GM21723 (cell line): ENCODE results near the gene CHD2.
"Not testable (repeated sequence)": the region's sequence is repeated elsewhere in the genome, so short reads cannot be mapped to it uniquely, and the experiment has no call there.

ENCODE experiments used
- ATAC-seq: cut with Tn5 transposase; IDR thresholded peaks from one replicate; pipeline ENCODE4 v1.9.1; 2021; ENCODE audit warnings: mild to moderate bottlenecking, moderate library complexity; ENCODE audit not compliant: unreplicated experiment

The CHD2 gene

DNA sequence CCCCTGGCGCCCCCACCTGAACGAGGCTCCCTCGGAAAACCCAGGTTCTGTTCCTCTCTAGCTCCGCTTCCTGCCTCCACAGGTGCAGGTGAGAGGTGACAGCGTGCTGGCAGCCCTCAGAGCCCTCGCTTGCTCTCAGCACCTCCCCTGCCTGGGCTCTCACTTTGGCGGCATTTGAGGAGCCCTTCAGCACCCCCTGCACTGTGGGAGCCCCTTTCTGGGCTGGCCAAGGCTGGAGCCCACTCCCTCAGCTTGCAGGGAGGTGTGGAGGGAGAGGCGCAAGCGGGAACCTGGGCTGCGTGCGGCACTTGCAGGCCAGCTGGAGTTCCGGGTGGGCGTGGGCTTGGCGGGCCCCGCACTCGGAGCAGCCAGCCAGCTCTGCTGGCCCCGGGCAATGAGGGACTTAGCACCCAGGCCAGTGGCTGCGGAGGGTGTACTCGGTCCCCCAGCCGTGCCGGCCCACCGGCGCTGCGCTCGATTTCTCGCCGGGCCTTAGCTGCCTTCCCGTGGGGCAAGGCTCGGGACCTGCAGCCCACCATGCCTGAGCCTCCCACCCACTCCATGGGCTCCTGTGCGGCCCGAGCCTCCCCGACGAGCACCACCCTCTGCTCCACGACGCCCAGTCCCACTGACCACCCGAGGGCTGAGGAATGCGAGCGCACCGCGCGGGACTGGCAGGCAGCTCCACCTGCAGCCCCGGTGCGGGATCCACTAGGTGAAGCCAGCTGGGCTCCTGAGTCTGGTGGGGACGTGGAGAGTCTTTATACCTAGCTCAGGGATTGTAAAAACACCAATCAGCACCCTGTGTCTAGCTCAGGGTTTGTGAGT, 131.6 kb downstream of the CHD2 start:
- ATAC-seq: not testable (repeated sequence)

DNA sequence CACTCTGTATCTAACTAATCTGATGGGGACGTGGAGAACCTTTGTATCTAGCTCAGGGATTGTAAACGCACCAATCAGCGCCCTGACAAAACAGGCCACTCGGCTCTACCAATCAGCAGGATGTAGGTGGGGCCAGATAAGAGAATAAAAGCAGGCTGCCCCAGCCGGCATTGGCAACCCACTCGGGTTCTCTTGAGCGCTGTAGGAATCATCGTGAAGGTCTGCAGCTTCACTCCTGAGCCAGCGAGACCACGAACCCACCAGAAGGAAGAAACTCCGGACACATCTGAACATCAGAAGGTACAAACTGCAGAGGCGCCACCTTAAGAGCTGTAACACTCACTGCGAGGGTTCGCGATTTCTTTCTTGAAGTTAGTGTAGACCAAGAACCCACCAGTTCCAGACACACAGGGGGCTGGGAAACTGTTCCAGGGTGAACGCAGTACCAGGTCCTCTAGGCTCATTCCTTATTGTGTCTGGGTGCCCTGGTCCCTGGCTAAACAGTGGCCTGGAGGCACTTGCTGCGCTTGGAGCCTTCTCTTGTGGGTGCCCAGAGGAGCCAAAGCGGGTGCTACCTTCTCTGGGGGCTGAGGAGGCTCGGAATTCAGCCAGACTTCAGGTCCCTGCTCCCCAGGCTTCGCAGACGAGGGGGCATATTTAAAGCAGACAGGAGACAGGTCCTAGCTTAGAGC, 132.5 kb downstream of the CHD2 start:
- ATAC-seq: not testable (repeated sequence)

DNA sequence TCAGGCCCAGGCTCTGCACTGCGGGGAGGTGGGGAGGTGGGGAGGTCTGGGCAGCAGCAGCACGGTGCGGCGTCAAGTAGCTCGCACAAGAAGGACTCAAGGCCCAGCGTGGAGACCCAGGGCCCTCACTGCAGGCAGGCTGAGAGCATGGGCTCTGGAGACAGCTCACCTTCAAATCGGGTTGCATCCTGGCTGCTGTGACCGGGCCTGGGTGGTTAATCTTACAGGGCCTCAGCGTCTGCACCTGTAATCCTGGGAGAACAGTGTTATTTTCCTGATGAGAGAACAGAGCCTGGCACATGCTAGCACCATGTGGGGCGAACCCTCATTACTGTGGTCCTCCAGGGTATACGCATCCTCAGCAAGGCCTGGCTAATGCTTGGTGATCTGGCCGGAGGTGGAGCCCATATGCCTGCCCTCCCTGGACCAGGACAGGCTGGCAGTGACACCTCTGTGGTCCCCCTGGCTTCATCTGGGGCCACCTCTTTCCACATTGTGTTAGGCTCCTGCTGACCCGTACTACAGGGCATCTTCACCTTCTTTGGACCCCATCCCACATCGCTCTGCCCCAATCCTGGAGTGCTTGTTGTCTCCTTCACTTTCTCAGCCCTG, 133.4 kb downstream of the CHD2 start:
- ATAC-seq: no peak

DNA sequence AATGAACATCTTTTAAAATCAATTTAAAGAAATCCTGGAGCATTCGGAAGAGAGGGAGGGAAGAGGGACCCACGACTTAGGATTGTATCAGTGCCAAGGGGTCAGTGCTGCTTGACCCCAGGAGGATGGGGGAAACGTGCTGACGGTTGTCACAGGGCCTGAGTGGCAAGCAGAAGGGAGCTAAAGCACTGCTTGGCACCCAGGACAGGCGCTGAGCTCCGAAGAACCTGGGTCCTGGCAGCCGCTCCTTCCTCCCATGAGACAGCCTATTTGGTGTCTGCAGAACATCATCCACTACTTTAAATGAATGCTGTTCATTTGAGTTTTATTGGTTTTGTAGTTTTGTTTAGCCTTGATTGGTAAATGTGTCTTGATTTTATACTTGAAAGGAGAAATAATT, 134.4 kb downstream of the CHD2 start:
- no peak for ATAC-seq

DNA sequence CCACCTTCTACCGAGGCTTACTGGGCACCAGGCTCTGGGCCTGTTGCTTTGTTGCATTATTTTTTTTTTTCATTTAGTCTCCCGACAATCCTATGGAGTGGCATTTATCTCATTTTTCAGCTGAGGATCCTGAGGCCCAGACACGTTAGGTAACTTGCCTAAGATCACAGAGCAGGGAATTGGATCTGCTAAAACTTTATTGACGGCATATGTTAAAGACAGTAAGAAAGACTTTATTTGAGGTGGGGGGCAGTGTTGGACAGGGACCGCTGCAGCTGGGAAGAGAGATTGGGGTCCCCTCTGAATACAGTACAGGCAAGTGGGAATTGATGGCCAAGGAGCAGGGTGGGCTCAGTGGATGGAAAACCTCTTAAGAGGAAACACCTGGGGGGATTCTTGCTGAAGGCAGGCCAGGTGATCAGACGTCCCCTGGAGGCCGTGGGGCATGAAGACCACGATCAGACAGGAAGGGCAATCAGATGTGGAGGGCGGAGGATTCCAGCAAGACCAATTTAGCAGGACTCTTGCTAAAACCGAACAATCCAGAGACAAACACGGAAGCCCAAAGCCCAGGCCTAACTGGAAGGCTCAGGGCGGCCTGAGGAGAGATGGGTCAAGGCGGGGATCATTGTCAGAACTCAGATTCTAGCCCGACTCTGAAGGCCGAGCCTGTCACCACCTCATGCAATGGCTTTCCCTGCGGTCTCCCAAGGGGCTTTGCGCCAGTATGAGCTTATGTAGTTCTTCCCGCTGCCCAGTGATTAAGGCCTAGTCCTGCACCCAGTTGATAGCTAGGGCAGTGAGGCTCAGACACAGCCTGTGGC, 135.2 kb downstream of the CHD2 start:
- ATAC-seq: no peak

DNA sequence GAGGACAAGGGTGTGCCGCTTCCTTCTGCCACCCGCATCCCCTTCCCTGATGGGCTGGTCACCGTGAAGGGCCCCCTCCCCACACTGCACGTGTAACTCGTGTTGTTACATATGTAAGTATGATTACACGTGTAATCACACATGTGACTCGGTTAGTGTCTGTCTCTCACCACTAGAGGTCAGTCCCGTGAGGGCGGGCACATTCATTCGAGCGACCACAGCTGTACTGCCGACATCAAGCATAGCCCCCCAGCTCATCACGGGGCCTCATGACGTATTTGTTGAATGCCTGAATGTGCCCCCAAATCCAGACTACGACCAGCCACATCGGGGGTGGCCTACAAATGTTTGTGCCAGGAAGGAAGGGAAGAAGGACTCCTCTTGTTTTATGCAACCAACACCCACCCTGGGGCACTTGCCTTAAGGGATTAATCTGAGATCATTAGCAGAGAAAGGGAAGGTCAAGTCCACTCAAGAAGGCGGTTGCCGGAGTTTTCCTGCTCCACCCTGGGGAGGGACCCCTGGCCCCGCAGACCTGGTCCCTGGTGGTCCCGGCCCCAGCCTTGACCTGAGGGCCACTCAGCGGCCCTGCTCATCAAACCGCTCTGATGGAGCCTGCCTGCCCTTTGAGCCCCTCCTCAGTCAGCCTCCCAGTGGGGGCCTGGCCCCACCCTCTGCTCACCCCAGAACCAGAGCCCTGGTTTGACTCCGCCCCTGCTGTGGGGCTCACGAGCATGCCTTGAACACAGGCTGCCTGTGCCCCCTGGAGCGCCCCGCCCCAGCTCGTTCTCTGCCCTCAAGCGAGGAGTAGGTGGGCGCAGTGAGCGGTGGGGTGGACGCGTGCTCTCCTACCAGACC, 136.1 kb downstream of the CHD2 start:
- ATAC-seq: peak; percentile 82

DNA sequence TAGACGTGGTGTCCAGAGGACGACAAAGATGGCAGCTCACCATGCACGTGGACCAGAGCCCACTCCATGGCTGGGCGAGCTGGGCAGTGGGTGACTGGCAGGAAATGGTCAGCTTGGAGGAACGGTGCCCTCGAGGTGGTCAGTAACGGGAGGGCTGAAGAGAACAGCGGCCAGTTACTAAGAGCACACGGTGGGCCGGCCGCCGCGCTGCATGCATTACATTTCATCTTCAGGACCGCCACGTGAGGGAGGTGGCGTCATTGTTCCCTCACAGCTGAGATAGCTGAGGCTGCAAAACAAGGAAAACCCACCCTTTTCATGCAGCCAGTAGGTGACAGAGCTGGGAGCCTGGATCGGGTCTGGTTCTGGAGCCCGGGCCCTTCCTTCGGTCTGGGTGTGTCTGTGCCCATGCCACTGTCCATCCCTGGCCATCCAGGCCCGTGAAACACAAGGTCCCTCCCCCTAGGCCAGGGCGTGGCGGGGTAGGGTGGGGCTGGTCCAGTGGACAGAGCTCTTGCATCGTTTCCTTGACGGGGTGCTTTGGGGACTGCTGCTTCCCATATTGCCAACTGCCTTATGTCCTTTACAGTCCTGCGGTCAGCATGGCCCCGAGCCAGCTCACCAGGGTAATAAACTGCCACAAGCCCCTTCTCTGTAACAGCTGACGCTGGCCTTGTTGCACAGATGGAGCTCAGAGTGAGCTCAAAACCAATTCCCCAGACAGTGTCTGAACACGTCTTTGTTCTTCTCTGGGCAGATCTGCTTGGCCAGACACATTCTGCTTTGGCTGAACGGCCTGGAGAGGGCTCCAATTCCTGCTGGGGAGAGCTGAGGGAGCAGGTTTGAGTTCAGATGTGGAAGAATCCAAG, 137.1 kb downstream of the CHD2 start:
- no peak for ATAC-seq

DNA sequence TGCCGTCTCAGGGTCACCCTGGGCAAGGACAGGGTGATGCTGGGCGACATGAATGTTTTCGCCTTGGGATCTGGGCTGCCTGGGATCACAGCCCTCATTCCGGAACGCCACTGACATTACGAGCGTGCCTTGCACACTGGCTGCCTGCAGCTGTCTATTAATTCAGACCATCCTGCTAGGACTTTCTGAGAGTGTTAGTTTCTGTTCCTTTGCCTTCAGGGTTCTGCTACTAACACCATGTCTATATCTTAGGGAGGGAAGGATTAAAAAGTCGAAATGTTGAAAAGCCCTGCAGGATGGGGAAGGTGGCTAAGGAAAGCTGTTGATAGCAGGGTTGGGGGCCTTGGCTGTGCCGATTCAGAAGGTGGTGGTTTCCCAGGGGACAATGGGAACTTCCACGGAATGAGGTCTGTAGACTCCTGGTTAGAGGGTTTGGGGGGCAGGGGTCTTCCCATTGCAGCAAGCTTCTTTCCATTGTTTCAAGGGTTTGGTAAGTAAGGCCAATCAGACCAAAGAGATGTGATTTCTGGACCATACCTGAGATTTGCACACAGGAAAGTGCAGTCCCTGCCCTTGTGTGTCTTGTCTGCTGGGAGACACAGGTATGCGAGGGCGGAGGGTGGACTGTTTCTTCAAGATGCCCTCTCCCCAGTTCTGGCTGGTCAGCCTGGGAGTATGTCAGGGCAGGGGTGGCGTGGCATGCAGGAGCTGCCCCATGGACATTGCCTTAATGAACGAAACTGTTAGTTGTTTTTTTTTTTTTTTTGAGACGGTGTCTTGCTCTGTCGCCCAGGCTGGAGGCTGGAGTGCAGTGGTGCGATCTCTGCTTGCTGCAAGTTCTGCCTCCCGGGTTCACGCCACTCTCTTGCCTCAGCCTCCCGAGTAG, 137.9 kb downstream of the CHD2 start:
- ATAC-seq: no peak

DNA sequence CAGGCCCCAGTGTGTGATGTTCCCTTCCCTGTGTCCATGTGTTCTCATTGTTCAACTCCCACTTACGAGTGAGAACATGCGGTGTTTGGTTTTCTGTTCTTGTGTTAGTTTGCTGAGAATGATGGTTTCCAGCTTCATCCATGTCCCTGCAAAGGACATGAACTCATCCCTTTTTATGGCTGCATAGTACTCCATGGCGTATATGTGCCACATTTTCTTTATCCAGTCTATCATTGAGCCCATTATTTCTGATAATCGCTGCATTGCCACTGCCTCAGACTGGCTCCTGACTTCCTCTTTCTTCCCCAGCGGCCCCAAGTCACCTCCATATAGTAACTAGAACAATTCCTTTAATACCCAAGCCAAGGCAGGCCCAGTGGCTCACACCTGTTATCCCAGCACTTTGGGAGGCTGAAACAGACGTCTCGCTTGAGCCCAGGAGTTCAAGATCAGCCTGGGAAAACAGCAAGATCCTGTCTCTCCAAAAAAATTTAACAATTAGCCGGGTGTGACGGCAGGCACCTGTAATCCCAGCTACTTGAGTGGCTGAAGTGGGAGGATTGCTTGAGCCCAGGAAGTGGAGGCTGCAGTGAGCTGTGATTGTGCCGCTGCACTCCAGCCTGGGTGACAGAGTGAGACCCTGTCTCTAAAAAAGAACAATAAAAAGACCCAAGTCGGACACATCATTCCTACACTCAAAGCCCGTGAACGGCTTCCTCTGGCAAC, 139.6 kb downstream of the CHD2 start:
- ATAC-seq: not testable (repeated sequence)

DNA sequence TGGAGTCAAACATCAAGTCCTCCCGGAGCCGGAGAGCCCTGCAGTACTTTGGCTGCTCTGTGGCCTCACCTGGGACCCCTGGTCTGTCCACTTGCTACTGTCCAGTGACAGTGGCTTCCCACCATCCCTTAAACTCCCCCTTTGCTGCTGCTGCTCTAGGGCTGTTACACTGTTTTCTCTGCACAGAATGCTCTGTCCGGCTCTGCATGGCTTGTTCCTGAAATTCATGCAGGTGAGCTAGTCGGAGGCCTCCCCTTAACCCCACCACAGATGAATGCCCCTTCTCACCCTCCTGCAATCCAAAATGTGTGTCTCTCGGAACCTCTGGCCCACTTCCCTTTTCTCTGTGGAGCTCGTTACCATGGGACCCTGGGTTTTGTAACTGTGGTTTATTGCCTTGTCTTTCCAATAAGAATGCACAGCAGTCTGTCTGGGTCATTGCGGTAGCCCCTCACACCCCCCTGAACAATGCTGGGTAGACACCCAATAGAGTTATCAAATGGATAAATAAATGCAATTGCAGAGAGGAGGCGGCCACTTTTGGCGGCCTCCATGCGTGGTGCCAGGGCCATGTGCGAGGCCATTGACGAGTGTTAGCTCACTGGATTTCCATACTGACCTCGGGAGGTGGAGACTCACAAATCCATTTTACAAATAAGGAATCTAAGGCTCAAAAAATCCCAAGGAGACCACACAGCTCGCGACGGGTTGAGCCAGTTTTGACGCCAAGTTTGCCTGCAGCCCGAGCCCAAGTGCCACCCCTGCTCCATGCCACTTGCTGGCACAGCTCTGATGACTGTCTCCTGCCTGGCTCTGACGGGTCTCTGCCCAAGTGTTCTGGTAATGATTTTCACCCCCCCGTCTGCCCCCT, 140.4 kb downstream of the CHD2 start:
- ATAC-seq: no peak

DNA sequence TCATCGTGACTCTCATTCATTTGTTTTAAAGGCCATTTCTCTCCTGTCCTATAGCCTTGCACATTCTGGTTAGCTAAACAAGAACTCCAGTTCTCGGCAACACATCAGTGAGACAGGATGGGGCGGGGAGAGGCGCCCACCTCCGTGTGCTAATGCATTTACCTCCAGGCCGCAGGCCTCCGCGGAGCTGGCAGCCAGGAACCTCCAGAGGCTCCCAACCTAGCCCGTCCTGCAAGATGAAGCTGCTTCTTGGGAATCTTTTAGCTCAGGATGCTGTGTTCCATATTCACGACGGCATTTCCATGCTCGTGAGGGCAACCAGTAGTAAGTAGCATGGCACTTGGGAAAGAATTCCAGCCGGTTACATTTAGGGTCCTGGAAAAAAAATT, 141.0 kb downstream of the CHD2 start:
- ATAC-seq: no peak

DNA sequence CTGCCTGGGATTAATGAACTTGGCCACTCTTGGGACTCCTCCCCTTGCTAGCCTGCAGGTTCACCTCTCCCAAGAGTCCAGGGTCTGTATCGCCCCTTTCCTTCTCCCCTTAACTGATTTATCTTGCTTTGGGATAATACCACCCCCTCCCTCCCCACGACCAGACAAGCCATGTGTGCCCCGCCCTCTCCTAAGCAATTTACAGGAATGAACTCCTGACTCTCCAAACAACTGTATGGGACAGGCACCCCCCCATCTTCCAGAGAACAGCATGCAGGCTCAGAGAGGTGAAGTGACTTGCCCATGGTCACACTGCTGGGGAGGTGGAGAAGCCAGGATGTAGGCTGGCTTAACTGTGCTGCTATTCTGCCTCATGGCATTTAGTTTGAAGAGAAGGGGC, 142.1 kb downstream of the CHD2 start:
- ATAC-seq: no peak

DNA sequence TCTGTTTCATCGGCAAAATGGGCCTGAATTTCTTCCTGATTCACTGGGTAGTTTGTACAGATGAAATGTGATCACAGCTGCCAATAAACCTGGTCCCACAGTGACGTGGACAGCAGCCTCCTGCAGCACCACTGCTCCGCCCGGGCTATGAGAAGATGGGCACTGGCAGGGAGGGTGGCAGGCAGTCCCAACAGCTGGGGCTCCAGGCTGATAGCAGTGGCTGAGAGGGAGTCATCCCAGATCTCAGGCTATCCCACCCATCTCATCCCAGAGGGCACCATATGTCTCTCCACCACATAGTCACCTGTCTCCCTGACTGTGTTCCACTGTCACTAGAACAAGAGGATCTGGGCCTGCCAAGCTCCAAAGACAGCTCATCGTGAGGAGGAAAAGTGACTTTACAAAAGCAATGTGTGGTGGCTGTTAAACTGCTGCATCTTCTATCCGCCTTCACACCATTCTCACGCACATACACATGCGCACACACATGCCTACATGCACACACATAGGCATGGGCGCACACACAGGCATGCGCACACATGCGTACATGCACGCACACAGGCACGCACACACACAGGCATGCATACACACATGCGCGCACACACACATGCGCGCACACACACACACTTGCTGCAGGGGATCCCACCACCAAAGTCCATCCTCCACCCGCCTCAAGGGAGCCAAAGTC, 142.7 kb downstream of the CHD2 start:
- ATAC-seq: no peak

DNA sequence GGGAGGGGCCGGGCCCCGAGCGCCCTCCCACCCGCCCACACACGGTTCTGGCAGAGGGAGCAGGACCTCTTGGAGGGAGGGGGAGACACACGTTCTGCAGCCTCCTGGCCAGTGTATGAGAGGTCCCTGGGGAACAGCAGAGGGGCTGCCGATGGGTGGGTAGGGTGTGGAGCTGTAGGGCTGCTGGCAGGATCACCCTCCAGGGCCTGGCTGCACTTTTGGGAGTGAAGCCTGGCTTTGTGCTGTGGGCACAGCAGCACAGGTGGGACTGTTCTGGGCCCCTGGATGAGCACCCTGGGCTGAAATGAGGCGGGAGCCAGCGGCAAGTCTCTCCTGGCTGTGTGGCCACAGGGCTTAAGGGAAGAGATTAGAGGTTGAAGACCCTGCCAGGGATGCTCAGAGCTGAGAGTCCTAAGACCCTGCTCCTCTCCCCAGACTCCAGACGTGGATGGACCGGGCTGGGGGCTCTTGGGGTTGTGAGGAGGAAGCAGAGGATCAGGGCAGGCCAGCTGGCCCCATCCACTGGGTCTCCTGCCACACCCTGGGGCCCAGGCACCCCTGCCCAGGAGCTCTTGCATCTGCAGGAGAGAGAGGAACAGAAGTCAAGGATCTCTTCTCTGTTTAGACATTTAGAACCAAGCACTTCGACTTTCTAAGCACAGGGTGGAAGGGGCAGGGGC, 143.6 kb downstream of the CHD2 start:
- no peak for ATAC-seq
